Central memory CD8-positive, alpha-beta T cell (primary cell): ENCODE results near the gene SCO1.
"Not testable (repeated sequence)": the region's sequence is repeated elsewhere in the genome, so short reads cannot be mapped to it uniquely, and the experiment has no call there.

Experiments used
- ATAC-seq: fragments of 150-1000 bp; cut with Tn5 transposase; replicated peaks from 2 replicates; pipeline ENCODE4 v1.10.0; 2022; ENCODE audit warnings: mild to moderate bottlenecking, moderate FRiP score, moderate number of reproducible peaks; ENCODE audit not compliant: poor library complexity, severe bottlenecking; ENCODE audit errors: extremely low read depth
- DNase-seq, 2 donors: peaks; one replicate each; pipeline ENCODE4 v3.0.0; 2021; ENCODE audit warnings: low spot score in 2 of 2
- H3K27ac Mint-ChIP-seq: one replicate; pipeline ENCODE4 v1.8.0; 2022; ENCODE audit warnings: low read depth, mild to moderate bottlenecking, moderate library complexity, mixed read lengths
- H3K27me3 Mint-ChIP-seq: one replicate; pipeline ENCODE4 v1.8.0; 2022; ENCODE audit warnings: mixed read lengths
- H3K36me3 Mint-ChIP-seq: one replicate; pipeline ENCODE4 v1.8.0; 2022; ENCODE audit warnings: mild to moderate bottlenecking, moderate library complexity, mixed read lengths; ENCODE audit not compliant: insufficient read depth
- H3K4me1 Mint-ChIP-seq: one replicate; pipeline ENCODE4 v1.8.0; 2022; ENCODE audit warnings: mixed read lengths
- H3K4me3 Mint-ChIP-seq: one replicate; pipeline ENCODE4 v1.8.0; 2022; ENCODE audit warnings: mild to moderate bottlenecking, moderate library complexity, mixed read lengths
- H3K9me3 Mint-ChIP-seq: one replicate; pipeline ENCODE4 v1.8.0; 2022; ENCODE audit warnings: mixed read lengths

SCO1 gene

DNA sequence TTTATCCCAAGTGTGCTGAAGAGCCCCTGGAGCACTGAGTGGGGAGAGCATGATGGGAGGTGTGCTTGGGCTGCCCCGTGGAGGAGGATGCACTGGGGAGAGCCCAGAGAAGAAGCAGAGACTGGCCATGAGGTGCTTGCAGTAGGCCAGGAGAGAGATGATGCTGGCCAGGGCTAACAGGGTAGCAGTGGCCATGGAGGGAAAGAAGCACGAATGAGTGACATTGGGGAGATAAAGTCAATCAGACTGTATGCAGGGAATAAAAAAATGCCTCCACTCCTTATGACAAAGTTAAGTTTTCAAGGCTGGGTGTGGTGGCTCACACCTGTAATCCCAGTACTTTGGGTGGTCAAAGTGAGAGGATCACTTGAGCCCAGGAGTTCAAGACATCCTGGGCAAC is 37.9 kb upstream of the SCO1 start:
- Mint-ChIP-seq H3K9me3 (no peaks in the 10 kb centered on the region), H3K36me3 (no peaks in the 10 kb centered on the region), H3K27me3 (peaks cover 69% of the 10 kb centered on the region), H3K4me3 (no peak overlapping the region), H3K27ac (no peak overlapping the region), H3K4me1 (peaks cover 8% of the 10 kb centered on the region)
- DNase-seq (no peak), ATAC-seq (no peak)

DNA sequence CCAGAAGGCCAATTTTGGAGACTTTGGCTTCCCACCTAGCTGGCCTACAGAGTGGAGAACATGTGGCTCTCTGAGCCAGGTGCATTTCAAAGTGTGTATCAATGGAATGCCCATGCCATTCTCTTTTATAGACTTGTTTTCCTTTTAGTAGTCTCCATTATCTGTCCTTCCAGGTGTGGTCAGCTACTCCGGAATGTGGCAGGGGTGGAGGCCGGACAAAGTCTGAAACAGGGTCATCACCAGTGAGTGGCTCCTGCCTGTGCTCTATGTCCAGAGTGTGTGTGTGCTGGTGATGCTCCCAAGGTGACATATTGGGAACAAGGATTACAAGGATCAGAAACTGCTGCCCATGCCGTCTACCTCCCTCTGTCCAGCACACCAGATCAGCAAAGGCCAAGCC is 36.3 kb upstream of the SCO1 start:
- ATAC-seq (no peak), DNase-seq (no peak)
- no peak overlapping the region for H3K27ac Mint-ChIP-seq
- no peak overlapping the region for H3K4me3 Mint-ChIP-seq
- H3K9me3 Mint-ChIP-seq: no peaks in the 10 kb centered on the region
- H3K27me3 Mint-ChIP-seq: peaks cover 63% of the 10 kb centered on the region
- no peaks in the 10 kb centered on the region for H3K36me3 Mint-ChIP-seq
- peaks cover 12% of the 10 kb centered on the region for H3K4me1 Mint-ChIP-seq

DNA sequence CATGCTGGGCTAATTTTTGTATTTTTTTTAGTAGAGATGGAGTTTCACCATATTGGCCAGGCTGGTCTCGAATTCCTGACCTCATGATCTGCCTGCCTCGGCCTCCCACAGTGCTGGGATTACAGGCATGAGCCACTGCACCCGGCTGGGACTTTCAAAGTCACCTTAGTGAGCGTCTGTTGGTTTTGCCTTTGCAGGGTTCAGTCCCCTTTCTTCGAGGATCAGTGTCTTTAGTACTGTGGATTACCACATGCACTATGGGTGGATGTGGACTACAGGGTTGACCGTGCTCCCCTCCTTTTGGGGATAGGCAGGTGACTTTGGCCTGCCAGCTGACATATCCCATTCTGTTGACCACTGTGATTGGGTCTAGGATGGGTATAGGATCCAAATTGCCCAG is 34.8 kb upstream of the SCO1 start:
- not testable (repeated sequence) for H3K4me3 Mint-ChIP-seq, H3K4me1 Mint-ChIP-seq
- H3K27me3 Mint-ChIP-seq: peaks cover 59% of the 10 kb centered on the region

DNA sequence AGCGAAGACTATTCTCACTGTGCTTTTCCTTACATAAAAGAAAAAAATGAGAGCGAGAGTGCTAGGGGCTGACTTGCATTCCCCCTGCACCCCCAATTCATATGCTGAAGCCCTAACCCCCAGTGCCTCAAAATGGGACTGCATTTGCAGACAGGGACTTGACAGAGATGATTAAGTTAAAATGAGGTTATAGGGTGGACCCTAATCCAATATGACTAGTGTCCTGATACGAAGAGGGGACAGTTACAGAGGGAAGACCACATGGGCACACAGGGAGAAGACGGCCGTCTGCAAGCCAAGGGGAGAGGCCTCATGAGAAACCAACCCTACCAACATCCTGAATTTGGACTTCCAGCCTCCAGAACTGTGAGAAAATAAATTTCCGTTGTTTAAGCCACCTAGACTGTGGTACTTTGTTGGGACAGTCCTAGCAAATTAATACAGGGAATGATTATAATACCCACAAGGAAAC is 34.1 kb upstream of the SCO1 start:
- peaks cover 52% of the 10 kb centered on the region for H3K27me3 Mint-ChIP-seq
- no peak overlapping the region for H3K4me3 Mint-ChIP-seq
- H3K27ac Mint-ChIP-seq: no peak overlapping the region
- H3K4me1 Mint-ChIP-seq: peaks cover 6% of the 10 kb centered on the region
- DNase-seq: no peak
- ATAC-seq: no peak
- no peaks in the 10 kb centered on the region for H3K9me3 Mint-ChIP-seq
- H3K36me3 Mint-ChIP-seq: no peaks in the 10 kb centered on the region

More for the DNA sequence above, 34.8 kb upstream of the SCO1 start:
- not testable (repeated sequence) for H3K27ac Mint-ChIP-seq, DNase-seq, ATAC-seq, H3K36me3 Mint-ChIP-seq, H3K9me3 Mint-ChIP-seq

DNA sequence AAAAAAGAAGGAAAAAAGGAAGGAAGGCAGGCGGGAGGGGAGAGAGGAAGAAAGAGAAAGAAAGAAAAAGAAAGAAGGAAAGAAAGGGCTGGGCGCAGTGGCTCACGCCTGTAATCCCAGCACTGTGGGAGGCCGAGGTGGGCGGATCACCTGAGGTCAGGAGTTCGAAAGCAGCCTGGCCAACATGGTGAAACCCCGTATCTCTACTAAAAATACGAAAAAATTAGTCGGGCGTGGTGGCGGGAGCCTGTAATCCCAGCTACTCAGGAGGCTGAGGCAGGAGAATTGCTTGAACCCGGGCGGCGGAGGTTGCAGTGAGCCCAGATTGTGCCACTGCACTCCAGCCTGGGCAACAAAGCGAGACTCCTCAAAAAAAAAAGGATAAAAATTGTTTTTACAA is 32.9 kb upstream of the SCO1 start:
- H3K4me3 Mint-ChIP-seq: peak overlapping the region; percentile 87
- H3K36me3 Mint-ChIP-seq, H3K4me1 Mint-ChIP-seq, ATAC-seq, H3K9me3 Mint-ChIP-seq, DNase-seq: not testable (repeated sequence)
- peaks cover 40% of the 10 kb centered on the region for H3K27me3 Mint-ChIP-seq
- H3K27ac Mint-ChIP-seq: peak overlapping the region; percentile 68

DNA sequence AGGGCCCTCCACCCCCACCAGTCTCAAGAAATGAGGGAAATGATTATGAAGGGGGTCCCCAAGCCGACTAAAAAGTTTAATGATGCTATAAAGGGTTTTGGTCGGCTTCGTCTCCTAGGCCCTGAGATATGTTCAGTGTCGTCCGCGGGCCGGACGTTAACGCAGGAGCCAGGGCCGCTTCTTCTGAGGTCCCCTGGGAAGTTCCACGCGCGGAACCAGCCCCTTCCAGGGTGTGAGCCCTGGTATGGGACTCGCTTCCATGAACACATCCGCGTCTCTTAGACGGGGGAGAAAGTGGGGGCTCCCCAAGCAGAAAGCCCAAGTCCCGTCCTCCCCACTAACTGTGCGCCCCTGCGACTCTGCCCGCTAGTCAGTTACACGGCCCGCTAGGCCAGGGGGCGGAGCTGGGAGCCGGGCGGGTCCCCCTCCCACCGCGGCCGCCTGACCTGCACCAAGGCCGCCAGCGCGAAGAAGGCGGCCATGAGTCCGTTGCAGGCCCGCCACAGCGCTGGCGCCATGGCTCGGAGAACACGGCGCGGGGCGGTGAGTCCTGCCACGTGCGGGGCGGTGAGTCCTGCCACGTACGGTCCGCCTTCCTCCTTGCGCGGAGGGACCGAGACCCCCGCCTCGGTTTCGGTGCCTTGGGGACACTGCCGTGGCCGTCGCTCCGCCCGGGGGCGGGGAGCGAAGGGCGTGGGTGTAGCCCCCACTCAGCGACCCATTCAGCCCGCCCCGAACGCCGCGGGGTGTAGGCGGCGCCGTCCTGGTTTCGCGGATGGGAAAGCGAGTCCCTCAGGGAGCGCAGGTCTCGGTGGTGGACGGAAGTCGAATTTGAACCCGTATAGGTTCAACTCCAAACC is 32.2 kb upstream of the SCO1 start, which contains the start of gene TMEM220:
Gene TMEM220 (minus strand): TSS at position 690 of the 860 bp plus-strand sequence. CDS start 172 bp downstream, at position 518.
- Mint-ChIP-seq H3K4me1 (peaks cover 6% of the 10 kb centered on the region), H3K27ac (peak within 1 kb of the TSS; percentile 68), H3K27me3 (peaks cover 33% of the 10 kb centered on the region), H3K36me3 (no peaks in the 10 kb centered on the region), H3K4me3 (peak within 1 kb of the TSS; percentile 87), H3K9me3 (no peaks in the 10 kb centered on the region)
- peak; percentile 52 for ATAC-seq
- DNase-seq: no peak

DNA sequence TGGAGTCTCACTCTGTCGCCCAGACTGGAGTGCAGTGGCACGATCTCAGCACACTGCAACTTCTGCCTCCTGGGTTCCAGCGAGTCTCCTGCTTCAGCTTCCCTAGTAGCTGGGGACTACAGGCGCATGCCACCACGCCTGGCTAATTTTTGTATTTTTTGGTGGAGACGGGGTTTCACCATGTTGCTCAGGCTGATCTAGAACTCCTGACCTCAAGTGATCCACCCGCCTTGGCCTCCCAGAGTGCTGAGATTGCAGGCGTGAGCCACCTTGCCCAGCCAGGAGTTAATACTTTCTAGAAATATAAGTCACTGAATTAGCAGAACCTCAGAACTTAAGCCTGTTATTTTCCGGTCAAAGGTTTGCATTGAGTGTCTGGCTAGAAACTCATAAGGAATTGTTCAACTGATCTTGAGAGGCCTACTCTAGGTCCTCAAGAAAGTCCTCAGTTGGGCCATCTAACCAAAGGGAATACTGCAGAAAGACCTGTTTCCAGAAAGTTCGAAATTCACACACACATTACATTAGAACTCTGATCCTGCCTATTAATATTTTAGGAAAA is 31.1 kb upstream of the SCO1 start:
- H3K27me3 Mint-ChIP-seq: peaks cover 30% of the 10 kb centered on the region
- H3K9me3 Mint-ChIP-seq: no peaks in the 10 kb centered on the region
- H3K36me3 Mint-ChIP-seq: no peaks in the 10 kb centered on the region
- ATAC-seq (no peak), DNase-seq (no peak)
- H3K4me1 Mint-ChIP-seq: peaks cover 6% of the 10 kb centered on the region
- no peak overlapping the region for H3K27ac Mint-ChIP-seq
- no peak overlapping the region for H3K4me3 Mint-ChIP-seq

DNA sequence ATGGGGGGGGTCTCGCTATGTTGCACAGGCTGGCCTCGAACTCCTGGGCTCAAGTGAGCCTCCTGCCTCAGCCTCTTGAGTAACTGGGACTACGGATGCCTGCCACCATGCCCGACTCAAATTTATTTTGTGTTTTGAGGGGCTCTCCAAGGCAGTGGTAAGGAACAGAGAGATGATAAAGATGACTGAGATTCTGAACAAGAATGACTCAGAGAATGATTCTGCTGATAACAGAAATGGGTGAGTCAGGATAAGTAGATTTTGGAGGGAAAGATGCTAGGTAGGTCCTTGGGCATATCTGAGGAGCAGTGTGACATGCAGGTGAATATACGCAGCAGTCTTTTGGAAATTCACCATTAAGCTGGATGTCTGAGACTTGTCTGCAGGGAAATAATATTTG is 29.9 kb upstream of the SCO1 start:
- DNase-seq (no peak), ATAC-seq (no peak)
- H3K4me1 Mint-ChIP-seq: peaks cover 6% of the 10 kb centered on the region
- H3K4me3 Mint-ChIP-seq: no peak overlapping the region
- no peaks in the 10 kb centered on the region for H3K36me3 Mint-ChIP-seq
- H3K27ac Mint-ChIP-seq: no peak overlapping the region
- H3K27me3 Mint-ChIP-seq: peaks cover 22% of the 10 kb centered on the region
- H3K9me3 Mint-ChIP-seq: no peaks in the 10 kb centered on the region

DNA sequence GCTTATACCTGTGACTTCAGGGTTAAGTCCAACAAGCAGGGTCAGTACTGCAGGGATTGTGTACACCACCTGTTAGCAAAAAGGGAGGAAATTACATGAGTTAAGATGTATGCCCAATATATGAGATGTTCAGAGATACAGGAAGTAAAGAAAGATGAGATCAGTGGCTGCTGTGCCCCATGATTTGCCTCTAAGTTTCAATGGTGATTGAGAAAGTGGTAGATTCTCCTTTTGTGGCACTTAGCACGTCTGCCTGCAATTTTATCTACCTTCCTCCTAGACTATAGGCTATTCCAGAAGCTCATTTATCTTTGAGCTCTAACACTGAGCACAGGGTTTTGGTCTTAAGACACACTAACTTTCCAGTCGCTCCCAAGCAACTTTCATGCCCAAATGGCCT is 28.9 kb upstream of the SCO1 start:
- peaks cover 6% of the 10 kb centered on the region for H3K4me1 Mint-ChIP-seq
- peaks cover 15% of the 10 kb centered on the region for H3K27me3 Mint-ChIP-seq
- no peaks in the 10 kb centered on the region for H3K9me3 Mint-ChIP-seq
- no peak overlapping the region for H3K27ac Mint-ChIP-seq
- no peak for ATAC-seq
- DNase-seq: no peak
- H3K4me3 Mint-ChIP-seq: no peak overlapping the region
- H3K36me3 Mint-ChIP-seq: peaks cover under 1% of the 10 kb centered on the region

DNA sequence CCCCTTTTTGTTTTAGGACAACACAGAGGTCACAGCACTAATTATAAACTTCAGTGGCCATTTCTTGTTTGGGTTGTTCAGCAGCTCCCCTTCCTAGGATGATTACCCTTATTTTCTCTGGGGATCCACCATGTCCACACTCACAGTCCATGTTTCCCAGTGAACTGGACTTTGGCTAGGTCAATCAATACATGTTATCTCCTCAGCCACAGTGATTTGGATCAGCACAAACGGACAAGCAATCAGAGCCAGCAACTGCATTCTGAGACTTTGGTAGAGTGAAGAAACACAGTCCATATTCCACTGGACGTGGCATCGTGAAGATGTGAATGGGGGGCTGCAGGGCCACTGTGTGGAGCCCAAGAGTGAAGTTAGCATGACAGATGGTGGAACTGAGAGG is 27.9 kb upstream of the SCO1 start:
- peaks cover 5% of the 10 kb centered on the region for H3K4me1 Mint-ChIP-seq
- no peak overlapping the region for H3K27ac Mint-ChIP-seq
- no peak for DNase-seq
- peaks cover 2% of the 10 kb centered on the region for H3K36me3 Mint-ChIP-seq
- H3K4me3 Mint-ChIP-seq: no peak overlapping the region
- no peaks in the 10 kb centered on the region for H3K9me3 Mint-ChIP-seq
- H3K27me3 Mint-ChIP-seq: peaks cover 7% of the 10 kb centered on the region
- no peak for ATAC-seq

DNA sequence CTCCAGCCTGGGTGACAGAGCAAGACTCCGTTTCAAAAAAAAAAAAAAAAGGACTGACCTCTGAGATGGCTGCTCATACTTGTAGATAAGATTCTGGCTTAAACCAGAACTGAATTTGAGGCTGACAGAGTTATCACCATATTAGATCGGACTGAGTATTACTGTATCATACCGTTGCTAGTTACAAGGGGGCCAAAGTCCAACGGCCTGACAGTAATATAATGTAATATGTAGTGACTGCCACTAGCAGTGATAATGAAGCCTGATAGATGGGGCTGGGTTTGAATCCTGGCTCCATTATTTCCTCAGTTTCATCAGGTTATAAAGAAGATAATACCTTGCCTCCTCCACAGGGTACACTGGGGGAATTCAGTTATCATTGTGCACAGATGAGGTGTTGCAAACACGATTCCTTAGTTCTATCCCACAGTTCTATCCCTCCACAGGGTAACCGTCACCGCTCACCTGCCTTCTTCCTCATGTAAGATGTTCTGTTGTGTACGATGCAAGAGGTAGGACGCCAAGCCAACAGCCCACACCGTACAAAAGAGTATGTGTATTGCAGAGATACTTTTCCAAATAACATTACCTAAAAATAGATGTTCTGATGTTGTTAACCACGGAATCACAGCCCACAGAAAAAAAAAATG is 27.3 kb upstream of the SCO1 start:
- DNase-seq: no peak
- H3K4me1 Mint-ChIP-seq: no peaks in the 10 kb centered on the region
- no peak overlapping the region for H3K27ac Mint-ChIP-seq
- no peak for ATAC-seq
- H3K27me3 Mint-ChIP-seq: peaks cover under 1% of the 10 kb centered on the region
- no peak overlapping the region for H3K4me3 Mint-ChIP-seq
- peaks cover 2% of the 10 kb centered on the region for H3K36me3 Mint-ChIP-seq
- no peaks in the 10 kb centered on the region for H3K9me3 Mint-ChIP-seq

DNA sequence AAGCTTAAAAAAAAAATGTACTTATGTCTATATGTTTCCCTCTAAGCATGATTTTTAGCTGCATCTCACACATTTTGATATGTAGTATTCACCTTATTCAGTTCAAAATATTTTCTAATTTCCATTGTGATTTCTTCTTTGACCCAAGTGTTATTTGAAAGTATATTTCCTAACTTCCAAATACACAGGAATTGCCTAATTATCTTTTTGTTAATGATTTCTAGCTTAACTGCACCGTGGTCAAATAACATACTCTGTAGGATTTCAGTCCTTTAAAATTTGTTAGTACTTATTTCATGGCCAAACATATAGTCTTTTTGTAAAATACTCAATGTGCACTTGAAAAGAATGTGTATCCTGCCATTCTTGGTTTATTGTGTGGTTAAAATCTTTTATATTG is 21.2 kb upstream of the SCO1 start:
- H3K27me3 Mint-ChIP-seq: no peaks in the 10 kb centered on the region
- H3K9me3 Mint-ChIP-seq: no peaks in the 10 kb centered on the region
- H3K36me3 Mint-ChIP-seq: peaks cover 6% of the 10 kb centered on the region

More for the DNA sequence above, 21.2 kb upstream of the SCO1 start:
- no peak for ATAC-seq
- Mint-ChIP-seq H3K27ac (peak overlapping the region; percentile 35), H3K4me1 (no peaks in the 10 kb centered on the region), H3K4me3 (no peak overlapping the region)
- DNase-seq: no peak
